ENCODE measurements around the gene KCNQ4.

Gene KCNQ4

GRCh38 chr1:40755067-40755466 lies 28.5 kb upstream of the KCNQ4 start:
- peak in 1 of 2 experiments; percentile 26 for DNase-seq

GRCh38 chr1:40756523-40756922 lies 27.1 kb upstream of the KCNQ4 start:
- DNase-seq = no peak

- DNase-seq = no peak
Observed at GRCh38 chr1:40757084-40757483, 26.5 kb upstream of the KCNQ4 start.

- no peak for DNase-seq
Observed at GRCh38 chr1:40758004-40758403, 25.6 kb upstream of the KCNQ4 start.

DNA sequence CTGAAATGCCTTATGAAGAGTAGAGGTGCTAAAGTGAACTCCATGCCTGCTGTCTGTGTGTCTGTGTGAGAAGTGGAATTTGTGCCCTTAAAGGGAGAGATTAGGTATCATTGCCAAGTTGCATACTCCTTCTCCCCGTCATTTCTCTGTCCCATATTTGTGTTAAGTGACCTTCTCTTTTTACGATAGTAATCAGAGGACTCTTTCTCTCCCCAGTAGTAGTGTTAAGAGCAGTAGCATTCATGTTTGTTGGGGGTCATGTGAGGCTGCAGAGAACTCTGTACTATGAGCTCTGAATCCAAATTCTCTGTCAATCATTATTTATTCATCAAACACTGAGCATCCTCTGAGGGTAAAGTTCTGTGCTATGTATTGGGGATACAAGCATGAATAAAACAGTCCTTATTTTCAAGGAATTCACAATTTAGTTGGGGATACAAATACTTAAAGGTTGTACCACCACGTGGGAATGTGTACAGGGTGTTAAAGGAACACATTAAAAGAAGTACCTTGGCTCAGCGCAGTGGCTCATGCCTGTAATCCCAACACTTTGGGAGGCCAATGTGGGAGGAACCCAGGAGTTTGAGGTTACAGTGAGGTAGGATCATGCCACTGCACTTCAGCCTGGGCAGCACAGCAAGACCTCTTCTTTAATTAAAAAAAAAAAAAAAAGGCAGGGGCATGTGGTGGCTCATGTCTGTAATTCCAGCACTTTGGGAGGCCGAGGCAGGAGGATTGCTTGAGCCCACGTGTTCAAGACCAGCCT lies 24.8 kb upstream of the KCNQ4 start:
- DNase-seq = no peak

- DNase-seq = no peak
Observed at GRCh38 chr1:40760984-40761383, 22.6 kb upstream of the KCNQ4 start.

- no peak for DNase-seq
Observed at GRCh38 chr1:40762144-40762923, 21.3 kb upstream of the KCNQ4 start.

GRCh38 chr1:40763742-40764532 lies 19.6 kb upstream of the KCNQ4 start:
- no peak for DNase-seq

GRCh38 chr1:40764981-40765380 lies 18.6 kb upstream of the KCNQ4 start:
- DNase-seq = no peak

DNA sequence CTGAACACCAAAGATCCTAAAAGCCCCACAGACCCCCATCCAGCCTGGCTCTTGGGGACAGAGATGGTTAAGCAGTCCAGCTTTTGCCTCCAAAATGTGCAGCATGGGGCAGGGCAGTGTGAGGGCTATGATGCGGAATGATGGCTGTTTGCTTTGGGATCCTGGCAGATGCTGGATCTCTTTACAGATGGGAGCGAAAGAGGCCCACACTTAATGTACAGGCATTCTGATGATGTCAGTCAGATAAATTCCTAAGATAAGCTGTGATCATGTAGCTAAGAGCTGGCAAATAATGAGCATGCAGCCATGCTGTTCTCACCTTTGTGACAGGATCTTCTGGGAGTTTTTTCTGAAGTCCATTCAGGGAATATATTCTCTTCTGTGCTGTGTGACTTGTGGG lies 17.6 kb upstream of the KCNQ4 start:
- no peak for DNase-seq

DNA sequence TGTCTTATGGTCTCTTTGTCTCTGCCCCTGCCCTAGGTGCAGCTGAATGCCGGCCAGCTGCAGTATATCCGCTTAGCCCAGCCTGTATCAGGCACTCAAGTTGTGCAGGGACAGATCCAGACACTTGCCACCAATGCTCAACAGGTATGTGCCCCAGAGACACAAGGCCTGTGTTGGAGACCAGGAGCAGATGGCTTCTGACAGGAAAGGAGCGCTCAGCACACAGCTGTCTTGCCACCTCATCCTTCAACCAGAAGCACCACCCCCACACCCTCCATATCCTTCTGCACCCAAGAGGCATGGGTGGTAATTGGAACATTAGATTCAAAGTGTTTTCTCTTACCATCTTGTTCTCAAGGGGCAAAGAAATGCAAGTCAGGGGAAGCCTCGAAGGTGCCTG lies 17.0 kb upstream of the KCNQ4 start:
- DNase-seq = no peak

DNA sequence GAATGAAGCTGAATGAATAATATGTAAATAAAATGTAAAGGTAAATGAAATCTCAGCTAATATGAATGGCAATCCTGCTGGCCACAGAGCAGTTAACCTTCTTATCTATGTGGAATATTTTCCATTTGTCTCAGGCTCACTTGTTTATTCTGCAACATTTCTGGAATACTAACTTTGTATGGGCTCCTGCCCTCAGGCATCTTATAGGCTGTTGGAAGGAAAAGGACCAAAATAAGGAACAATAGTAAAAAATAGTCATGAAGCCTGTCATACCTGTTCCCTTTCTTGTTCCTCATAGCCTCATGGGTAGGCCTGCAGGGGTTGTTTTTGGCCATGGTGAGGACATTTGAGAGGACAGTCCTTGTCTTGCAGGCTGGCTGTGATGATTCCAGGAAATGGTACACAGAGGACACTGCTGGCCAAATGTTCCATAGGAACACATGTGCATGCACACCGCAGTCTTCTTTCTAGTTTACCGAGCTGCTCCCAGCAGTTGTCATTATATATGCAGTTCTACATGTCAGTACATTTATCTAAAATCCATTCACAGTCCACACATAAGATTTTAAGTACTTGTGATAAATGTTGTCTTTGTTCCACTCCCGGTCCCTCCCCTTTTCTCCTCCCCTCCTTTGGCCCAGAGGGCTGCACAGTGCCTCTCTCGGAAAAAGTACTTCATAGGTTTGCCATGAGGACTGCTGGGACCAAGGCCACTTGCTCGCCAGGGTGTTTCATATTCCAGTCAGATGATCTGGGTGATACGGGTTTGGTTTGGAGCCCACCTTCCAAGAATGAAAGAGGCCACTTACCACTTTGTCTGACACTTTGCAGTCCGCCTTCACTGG lies 15.2 kb upstream of the KCNQ4 start:
- no peak for DNase-seq

- peak in 1 of 2 experiments; percentile 11 for DNase-seq
Observed at GRCh38 chr1:40769815-40770214, 13.8 kb upstream of the KCNQ4 start.

DNA sequence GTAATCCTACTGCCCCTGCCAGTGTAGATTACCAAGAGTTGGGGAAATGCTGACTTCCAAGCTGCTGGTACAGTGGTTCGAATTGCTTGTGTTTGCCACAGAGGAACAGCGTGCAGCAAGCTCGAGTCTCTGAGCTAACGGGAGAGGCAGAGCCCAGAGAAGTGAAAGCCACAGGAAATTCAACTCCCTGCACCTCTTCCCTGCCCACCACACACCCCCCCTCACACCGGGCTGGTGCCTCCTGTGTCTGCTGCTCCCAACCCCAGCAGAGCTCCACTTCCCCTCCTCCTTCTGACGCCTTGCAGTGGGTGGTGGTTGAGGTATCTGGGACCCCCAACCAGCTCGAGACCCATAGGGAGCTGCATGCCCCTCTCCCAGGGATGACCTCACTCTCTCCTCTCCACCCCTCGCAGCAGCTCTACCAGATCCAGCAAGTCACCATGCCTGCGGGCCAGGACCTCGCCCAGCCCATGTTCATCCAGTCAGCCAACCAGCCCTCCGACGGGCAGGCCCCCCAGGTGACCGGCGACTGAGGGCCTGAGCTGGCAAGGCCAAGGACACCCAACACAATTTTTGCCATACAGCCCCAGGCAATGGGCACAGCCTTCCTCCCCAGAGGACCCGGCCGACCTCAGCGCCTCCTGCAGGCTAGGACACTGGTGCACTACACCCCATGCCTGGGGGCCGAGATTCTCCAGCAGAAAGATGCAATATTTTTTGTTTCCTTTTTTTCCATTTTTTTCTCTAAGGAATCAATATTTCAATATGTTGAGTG lies 13.1 kb upstream of the KCNQ4 start:
- DNase-seq = no peak

DNA sequence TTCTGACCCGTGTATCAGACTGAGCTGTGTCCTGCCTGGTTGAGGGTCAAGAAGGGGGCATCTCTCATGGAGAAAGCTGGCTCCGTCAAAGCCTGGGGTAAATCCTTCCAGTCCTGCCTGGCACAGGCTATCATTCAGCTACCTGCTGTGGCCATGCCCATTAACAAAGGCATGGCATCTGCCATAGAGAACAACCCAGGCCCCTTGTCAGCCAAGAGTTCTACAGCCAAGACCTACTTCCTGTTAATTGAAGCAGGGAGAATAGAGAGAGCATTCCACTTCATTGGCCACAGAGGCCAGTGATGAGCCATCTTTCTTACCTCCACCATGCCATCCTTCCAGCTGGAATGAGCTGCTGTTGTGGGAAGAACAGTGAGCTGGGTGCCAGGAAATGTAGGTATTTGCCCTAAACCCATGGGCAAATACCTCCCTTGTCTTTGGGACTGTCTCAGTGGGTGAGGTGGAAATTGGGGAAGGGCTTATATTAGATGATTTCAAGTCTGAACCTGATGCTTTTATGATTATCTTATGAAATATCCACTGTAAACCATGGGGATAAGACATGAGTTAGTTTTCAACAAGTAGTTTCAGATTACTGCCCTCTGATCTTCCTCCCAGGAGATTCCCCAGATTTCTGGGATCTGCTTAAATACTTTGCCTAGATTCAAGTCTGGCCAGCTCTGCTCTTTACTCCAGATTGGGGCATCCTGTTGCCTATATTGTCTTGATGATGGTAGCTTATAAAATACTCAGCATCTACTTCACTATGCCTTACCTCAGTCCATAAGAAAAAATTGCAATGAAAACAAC lies 11.2 kb upstream of the KCNQ4 start:
- DNase-seq = no peak

DNA sequence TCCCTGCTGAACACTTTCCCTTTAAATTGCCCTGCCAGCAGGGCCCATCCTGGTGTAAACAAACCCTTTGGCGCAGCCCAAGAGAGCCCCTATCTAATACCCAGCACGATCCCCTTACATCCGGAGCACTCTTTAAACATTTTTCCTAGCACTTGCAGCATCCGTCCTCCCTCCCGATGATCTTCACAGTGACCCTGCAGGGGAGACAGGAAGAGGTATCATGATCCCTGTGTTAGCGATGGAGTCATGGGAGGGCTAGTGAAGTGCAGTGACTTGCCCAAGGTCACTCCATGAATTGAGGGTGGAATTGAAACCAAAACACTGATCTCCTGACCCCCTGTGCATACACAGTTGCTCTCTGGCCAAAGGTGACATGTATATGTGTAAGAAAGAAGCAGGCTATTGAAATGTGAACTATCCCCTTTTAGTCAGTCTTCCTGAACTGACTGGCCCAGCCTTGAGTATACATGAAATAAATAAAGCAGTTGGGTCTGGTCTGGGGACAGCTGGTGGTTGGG lies 9.8 kb upstream of the KCNQ4 start:
- DNase-seq = no peak

DNA sequence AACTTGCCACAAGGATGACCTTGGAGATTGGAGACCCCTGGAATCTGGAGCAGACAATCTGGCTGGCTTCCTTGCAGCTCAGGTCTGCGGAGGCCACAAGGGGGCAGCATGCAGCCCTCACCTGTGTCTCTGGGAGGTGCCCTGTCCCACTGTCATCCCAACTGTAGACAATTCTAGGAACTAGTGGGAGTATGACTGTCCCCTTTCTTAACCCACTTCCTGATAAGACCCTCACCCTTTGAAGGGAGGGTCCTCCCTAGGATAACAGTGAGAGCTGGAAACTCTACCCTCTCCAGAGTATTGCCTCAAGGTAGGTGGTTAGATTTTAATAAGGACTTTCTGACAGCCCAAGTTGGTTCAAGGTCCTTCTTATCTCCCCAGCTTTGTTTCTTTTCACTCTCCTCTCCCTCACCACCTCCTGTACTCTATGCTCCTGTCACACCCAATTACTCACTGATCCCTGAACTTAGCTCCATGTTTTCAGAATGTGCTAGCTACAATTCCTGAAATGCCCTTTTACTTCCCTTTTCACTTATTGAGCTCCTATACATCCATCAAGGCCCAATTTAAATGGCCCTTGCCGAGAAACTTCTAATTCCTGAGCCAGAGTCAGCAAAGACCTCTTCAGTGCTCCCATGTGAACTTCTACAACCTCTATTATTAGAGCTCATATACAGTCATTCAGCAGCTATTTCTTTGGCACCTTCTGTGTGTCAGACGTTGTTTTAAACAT lies 9.2 kb upstream of the KCNQ4 start:
- peak; percentile 32 to 33 for DNase-seq

- DNase-seq = no peak
Observed at GRCh38 chr1:40776236-40777072, 7.1 kb upstream of the KCNQ4 start.
